GM10266 (cell line): ENCODE measurements around the gene PIERCE2.
"Not testable (repeated sequence)": the region's sequence is repeated elsewhere in the genome, so short reads cannot be mapped to it uniquely, and the experiment has no call there.

Experiments
- DNase-seq: peaks from one replicate; pipeline ENCODE4 v3.0.0; 2012; ENCODE audit errors: extremely low spot score
- TF ChIP-seq, protein P1 (sequence below): IDR thresholded peaks from 2 replicates; pipeline ENCODE4 v1.5.1; 2012; ENCODE audit warnings: mild to moderate bottlenecking, low read depth; ENCODE audit not compliant: control insufficient read depth, insufficient read depth; ENCODE audit errors: missing control alignments

The PIERCE2 gene

GRCh38 chr15:55379095-55379494 is 29.2 kb upstream of the PIERCE2 start:
- TF ChIP-seq, protein P1, sequence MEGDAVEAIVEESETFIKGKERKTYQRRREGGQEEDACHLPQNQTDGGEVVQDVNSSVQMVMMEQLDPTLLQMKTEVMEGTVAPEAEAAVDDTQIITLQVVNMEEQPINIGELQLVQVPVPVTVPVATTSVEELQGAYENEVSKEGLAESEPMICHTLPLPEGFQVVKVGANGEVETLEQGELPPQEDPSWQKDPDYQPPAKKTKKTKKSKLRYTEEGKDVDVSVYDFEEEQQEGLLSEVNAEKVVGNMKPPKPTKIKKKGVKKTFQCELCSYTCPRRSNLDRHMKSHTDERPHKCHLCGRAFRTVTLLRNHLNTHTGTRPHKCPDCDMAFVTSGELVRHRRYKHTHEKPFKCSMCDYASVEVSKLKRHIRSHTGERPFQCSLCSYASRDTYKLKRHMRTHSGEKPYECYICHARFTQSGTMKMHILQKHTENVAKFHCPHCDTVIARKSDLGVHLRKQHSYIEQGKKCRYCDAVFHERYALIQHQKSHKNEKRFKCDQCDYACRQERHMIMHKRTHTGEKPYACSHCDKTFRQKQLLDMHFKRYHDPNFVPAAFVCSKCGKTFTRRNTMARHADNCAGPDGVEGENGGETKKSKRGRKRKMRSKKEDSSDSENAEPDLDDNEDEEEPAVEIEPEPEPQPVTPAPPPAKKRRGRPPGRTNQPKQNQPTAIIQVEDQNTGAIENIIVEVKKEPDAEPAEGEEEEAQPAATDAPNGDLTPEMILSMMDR, result no peak

GRCh38 chr15:55381595-55381994 is 26.7 kb upstream of the PIERCE2 start:
- TF ChIP-seq, protein P1, result no peak
- no peak for DNase-seq

More at GRCh38 chr15:55379095-55379494, 29.2 kb upstream of the PIERCE2 start:
- no peak for DNase-seq

- TF ChIP-seq, protein P1, result no peak
- no peak for DNase-seq
These were observed 24.6 kb upstream of the PIERCE2 start for GRCh38 chr15:55383687-55384086.

GRCh38 chr15:55387027-55387426 is 21.3 kb upstream of the PIERCE2 start:
- DNase-seq, result no peak
- TF ChIP-seq, protein P1, result no peak

- DNase-seq, result no peak
- TF ChIP-seq, protein P1, result no peak
These were observed 19.1 kb upstream of the PIERCE2 start for GRCh38 chr15:55389264-55389607.

DNA sequence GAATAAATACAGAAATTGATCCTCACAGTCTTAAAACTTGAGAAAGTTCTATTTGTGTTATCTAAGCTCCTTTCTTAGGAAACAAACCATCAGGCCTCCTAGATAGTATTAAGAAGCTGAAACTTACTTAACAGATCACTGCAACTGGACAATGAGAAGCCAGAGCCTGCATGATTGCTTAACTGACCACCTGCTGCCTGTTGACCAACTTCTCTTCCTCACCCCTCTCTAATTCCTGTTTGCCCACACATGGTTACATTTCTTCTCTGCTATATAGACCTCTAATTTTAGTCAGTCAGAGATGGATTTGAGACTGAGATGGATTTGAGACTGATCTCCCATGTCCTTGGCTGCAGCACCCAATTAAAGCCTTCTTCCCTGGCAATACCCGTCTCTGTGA is 13.6 kb upstream of the PIERCE2 start:
- DNase-seq, result no peak
- TF ChIP-seq, protein P1, result no peak

- TF ChIP-seq, protein P1, result no peak
- no peak for DNase-seq
These were observed 10.1 kb upstream of the PIERCE2 start for GRCh38 chr15:55398243-55398642.

DNA sequence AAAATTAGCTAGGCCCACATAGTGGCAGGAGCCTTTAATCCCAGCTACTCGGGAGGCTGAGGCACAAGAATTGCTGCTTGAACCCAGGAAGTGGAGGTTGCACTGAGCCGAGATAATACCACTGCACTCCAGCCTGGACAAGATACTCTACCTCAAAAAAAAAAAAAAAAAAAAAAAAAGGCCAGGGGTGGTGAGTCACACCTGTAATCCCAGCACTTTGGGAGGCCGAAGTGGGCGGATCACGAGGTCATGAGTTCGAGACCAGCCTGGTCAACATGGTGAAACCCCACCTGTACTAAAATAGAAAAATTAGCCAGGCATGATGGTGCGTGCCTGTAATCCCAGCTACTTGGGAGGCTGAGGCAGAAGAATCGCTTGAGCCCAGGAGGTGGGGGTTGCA is 8.2 kb upstream of the PIERCE2 start:
- DNase-seq, result not testable (repeated sequence)
